HL-60/S4 (cell line): ENCODE data around the gene RPUSD3.

Experiments
- in situ Hi-C: fragments of 300-500 bp; cut with MboI; formaldehyde crosslinking; loops from 2 replicates; pipeline ENCODE4 v1.14.3; 2022; ENCODE audit warnings: low sequenced_read_pairs

The RPUSD3 gene

GRCh38 chr3:9806688-9807589, 36.9 kb downstream of the RPUSD3 start:
- in situ Hi-C loops, result no loop called here

- in situ Hi-C loops, result no loop called here
Observed at GRCh38 chr3:9806137-9806536, 37.7 kb downstream of the RPUSD3 start.

GRCh38 chr3:9804996-9805395, 38.8 kb downstream of the RPUSD3 start:
- in situ Hi-C loops, result no loop called here

GRCh38 chr3:9803494-9803893, 40.3 kb downstream of the RPUSD3 start:
- in situ Hi-C loops, result no loop called here

- in situ Hi-C loops, result no loop called here
Observed at GRCh38 chr3:9800529-9800928, 43.3 kb downstream of the RPUSD3 start.

GRCh38 chr3:9797196-9797945, 46.4 kb downstream of the RPUSD3 start:
- in situ Hi-C loops, result no loop called here

GRCh38 chr3:9795207-9795606, 48.6 kb downstream of the RPUSD3 start:
- in situ Hi-C loops, result no loop called here

GRCh38 chr3:9794400-9794799, 49.4 kb downstream of the RPUSD3 start:
- in situ Hi-C loops, result no loop called here

GRCh38 chr3:9793161-9793781, 50.5 kb downstream of the RPUSD3 start:
- in situ Hi-C loops, result no loop called here

GRCh38 chr3:9792405-9793160, 51.2 kb downstream of the RPUSD3 start, which contains the start of the genes ARPC4 and TADA3:
Gene ARPC4 (plus strand): TSS chr3:9793082. CDS start chr3:9793122, 40 bp downstream.
Gene TADA3 (minus strand): TSS chr3:9792473. CDS start chr3:9791466, 1,007 bp downstream.
- in situ Hi-C loops, result no loop called here

GRCh38 chr3:9791790-9792404, 51.9 kb downstream of the RPUSD3 start:
- in situ Hi-C loops, result no loop called here

GRCh38 chr3:9791127-9791526, 52.7 kb downstream of the RPUSD3 start:
- in situ Hi-C loops, result no loop called here
